HG02884 (cell line): ENCODE results near the gene CAMKK2.
"Not testable (repeated sequence)": the region's sequence is repeated elsewhere in the genome, so short reads cannot be mapped to it uniquely, and the experiment has no call there.

ENCODE experiments used
- ATAC-seq: cut with Tn5 transposase; IDR thresholded peaks from one replicate; pipeline ENCODE4 v1.9.1; 2021; ENCODE audit warnings: mild to moderate bottlenecking, moderate library complexity; ENCODE audit not compliant: unreplicated experiment

Gene CAMKK2

DNA sequence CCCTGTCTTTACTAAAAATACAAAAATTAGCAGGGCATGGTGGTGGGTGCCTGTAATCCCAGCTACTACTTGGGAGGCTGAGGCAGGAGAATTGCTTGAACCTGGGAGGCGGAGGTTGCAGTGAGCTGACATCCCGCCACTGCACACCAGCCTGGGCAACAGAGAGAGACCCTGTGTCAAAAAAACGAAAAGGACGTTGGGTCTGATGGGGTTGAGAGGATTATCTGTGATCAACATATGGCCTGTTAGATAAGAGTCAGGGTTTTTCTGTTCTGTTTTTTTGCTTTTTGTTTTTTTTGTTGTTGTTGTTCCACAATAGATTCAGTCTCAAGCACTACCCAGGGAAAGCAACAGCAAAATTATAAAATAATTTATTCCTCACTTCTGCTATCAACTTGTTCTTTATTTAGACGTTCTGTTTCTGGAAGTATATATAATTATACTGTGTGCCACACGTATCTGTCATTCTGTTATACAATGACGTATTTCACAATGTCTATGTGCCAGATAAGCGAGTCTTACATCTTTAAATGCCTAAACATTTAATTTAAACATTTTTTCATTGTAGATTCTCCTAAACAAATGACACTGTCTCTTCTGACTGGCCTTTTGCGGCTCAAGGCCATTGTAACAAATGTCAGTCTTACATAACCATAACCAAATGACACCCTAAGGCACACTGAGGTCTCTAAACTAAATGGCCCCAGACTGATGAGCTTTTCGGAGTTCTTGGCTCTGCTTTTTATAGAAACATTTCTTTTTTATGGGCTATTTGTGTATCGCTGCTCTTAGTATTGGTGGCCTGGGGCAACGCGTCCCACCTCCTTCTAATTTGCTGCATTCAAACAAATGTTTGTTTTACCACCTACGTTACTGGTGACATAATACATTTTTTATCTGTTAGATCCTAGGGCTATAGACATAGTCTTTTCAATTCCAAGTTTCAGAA is 93.8 kb downstream of the CAMKK2 start:
- ATAC-seq, result no peak

DNA sequence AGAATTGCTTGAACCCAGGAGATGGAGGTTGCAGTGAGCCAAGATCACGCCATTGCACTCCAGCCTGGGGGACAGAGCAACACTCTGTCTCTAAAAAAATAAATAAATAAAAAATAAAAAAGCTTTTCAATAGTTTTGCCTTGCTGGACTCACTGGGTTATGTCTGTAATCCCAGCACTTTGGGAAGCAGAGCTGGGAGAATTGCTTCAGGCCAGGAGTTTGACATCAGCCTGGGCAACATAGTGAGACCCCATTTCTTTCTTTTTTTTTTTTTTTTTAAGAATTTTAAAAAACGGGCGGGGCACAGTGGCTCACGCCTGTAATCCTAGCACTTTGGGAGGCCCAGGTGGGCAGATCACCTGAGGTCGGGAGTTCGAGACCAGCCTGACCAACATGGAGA is 95.4 kb downstream of the CAMKK2 start:
- ATAC-seq, result not testable (repeated sequence)

DNA sequence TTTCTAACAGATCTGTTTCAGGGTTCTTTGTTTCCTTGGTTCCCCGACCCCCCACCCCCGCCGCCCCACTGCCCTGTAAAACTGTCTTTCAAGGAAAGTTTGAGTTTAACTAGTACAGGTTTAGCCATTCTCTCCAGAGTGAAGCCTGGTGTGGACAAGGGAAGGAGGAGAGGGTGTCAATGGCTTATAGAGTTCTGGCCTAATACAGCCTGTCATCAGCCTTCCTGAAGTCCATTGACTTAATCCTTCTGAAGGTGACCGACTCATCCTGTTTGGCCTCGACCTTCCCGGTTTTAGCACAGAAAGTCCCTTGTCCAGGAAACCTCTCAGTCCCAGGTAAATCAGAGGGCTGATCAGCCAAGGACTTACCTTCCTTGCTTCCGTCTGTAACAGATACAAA is 97.6 kb downstream of the CAMKK2 start:
- ATAC-seq, result no peak

DNA sequence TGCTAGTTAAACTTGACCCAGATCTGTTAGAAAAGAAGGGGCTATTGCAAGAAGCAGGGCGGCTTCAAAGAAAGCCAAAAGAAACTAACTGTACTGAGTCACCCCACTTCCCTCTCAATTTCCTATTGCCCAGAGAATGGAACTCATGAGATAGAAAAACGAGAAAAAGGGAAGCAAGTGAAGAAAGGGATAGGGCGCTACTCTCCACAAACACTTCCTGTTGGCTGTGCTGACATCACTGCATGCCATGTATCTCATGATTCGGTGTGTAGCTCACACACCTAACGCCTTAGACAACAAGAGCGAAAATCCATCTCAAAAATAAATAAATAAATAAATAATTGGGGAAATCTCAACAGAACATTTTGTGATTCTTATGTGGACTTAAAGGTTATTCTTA is 99.6 kb downstream of the CAMKK2 start:
- no peak for ATAC-seq

DNA sequence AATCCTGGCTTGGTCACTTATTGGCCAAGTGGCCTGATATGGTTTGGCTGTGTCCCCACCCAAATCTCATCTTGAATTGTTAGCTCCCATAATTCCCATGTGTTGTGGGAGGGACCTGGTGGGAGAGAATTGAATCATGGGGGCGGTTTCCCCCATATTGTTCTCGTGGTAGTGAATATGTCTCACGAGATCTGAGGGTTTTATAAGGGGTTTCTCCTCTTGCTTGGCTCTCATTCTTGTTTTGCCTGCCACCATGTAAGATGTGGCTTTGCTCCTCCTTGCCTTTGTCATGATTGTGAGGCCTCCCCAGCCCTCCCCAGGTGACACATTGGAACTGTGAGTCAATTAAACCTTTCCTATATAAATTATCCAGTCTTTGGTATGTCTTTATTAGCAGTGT is 105.4 kb downstream of the CAMKK2 start:
- no peak for ATAC-seq

DNA sequence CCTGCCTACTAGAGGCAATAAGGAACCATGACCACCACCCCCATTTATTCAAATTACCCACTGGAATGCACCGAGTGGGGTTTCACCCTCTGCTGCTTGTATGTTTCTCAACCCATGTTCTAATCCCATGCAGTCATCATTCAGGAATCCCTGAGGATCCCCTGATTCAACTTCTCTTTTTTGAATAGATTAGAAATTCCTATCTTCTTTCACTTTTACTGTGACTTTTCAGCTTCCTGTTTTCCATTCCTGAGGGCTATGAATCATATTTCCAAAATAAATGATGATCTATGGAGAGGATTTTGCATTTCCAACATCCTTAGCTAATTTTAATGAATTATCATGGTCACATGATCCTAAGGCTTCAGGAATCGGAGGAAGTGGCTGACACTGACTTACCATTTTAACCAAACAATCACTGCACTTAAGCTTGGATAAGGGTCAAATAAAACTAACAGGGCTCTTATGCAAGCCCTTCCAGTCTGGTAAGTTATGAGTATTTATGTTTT is 105.9 kb downstream of the CAMKK2 start:
- no peak for ATAC-seq

DNA sequence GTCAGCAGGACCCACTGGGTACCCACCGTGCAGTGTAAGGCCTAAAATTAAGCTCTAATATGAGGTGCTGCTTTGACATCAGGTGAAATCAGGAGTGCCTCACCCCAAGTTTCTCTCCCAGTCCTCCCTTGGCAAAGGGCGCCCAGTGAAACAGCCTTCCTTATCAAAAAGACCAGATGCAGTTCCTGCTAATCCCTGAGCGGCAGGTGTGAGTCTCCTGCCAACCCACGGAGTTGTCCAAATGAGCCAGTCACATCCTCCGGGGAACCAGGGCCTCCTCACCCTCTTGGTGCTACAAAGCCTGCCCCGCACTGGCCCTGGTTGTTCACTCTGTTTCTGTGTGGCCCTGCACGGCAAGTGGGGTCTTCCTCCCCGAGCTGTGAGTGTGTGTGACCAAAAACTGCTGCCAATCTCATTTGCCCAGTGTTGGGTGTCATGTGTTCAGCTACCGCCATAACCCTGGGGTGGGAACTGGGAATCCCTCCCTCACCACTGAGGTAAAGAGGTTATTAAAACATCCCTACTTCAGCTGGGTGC is 106.8 kb downstream of the CAMKK2 start:
- ATAC-seq, result no peak

DNA sequence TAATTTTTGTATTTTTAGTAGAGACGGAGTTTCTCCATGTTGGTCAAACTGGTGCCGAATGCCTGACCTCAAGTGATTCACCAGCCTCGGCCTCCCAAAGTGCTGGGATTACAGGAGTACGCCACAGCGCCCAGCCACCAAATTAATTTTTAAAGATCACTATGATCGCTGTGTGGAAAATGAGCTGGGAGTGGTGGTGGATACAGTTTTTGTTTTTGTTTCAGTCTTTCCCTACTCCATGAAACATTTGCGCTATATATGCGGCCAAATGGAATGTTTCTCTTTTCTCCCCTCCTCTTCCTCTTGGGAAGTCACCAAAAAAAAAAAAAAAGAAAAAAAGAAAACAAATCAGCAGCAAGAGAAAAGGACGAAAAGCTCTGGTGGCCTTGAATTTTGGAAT is 107.4 kb downstream of the CAMKK2 start:
- ATAC-seq, result no peak

DNA sequence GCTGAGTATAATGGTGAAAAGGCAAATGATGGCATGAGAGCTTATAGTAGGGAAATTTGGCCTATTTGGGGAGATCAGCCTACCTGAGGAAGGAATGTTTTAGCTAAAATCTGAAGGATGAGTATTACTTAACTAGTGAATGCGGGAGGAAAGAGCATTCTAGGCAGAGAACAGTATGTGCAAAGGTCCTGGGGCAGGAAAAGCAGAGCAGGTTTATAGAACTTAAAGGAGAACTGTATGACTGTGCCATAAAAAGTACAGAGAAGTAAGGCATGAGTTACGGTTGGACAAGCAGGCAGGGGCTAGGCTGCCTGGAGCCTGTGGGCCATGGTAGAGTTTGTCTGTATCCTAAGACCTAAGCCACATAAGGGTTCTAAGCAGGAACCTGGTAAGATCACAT is 108.3 kb downstream of the CAMKK2 start:
- ATAC-seq, result no peak
